Mammary epithelial cell (primary cell): Measurements from ENCODE around the gene SEMA6B.

ENCODE experiments used
- EZH2 ChIP-seq: IDR thresholded peaks from 2 replicates; pipeline ENCODE4 v1.6.1; 2012; ENCODE audit warnings: low read length, inconsistent platforms, borderline replicate concordance
- TF ChIP-seq, protein P1 (sequence below), 2 donors: IDR thresholded peaks in 1 of 2; conservative IDR thresholded peaks in 1 of 2; 2 replicates each; pipeline ENCODE4 v1.5.1; 2011 to 2012; ENCODE audit warnings: inconsistent platforms in 2 of 2, low read length in 2 of 2, mild to moderate bottlenecking in 2 of 2, control low read depth in 1 of 2, low read depth in 1 of 2; ENCODE audit not compliant: insufficient read depth in 1 of 2; ENCODE audit errors: extremely low read depth in 1 of 2

DNA sequence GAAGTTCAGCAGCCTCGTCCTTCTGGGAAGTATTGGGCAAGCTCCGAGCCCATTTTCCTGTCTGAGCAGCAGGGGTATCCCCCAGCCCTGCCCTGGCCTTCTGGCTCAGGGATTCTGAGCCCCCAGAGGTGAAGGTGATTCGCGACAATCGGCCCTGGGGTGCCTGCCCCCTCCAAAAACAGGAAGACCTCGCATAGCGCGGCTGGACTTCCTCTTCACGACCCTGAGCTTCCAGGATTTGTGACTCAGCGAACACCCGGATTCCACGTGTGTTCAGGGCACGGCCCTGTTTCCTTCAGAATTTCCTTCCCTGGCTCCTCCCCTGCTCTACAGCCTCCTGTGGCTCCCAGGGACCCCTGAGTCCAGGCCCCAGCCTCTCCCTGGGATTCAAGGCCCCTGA, at the start of gene SEMA6B:
- TF ChIP-seq, protein P1, sequence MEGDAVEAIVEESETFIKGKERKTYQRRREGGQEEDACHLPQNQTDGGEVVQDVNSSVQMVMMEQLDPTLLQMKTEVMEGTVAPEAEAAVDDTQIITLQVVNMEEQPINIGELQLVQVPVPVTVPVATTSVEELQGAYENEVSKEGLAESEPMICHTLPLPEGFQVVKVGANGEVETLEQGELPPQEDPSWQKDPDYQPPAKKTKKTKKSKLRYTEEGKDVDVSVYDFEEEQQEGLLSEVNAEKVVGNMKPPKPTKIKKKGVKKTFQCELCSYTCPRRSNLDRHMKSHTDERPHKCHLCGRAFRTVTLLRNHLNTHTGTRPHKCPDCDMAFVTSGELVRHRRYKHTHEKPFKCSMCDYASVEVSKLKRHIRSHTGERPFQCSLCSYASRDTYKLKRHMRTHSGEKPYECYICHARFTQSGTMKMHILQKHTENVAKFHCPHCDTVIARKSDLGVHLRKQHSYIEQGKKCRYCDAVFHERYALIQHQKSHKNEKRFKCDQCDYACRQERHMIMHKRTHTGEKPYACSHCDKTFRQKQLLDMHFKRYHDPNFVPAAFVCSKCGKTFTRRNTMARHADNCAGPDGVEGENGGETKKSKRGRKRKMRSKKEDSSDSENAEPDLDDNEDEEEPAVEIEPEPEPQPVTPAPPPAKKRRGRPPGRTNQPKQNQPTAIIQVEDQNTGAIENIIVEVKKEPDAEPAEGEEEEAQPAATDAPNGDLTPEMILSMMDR (conservative IDR thresholded peaks at IDR 0.05 in 1 of 2, IDR thresholded peaks at IDR 0.05 in 1 of 2; ENCODE audit: extremely low read depth in 1 of 2, insufficient read depth in 1 of 2, low read depth in 1 of 2, low read length in 2 of 2), result no peak
- TF ChIP-seq EZH2, result no peak
